Mesodermal cell (in vitro differentiated cells): ENCODE data around the gene PAOX.
"Not testable (repeated sequence)": the region's sequence is repeated elsewhere in the genome, so short reads cannot be mapped to it uniquely, and the experiment has no call there.

Experiments used
- H3K27ac ChIP-seq: 2 replicates; pipeline ENCODE4 v1.7.0; 2013; ENCODE audit warnings: mild to moderate bottlenecking, low read depth, low read length, moderate library complexity; ENCODE audit not compliant: severe bottlenecking
- H3K36me3 ChIP-seq: 2 replicates; pipeline ENCODE4 v1.7.1; 2013; ENCODE audit warnings: mild to moderate bottlenecking, low read length, moderate library complexity; ENCODE audit not compliant: control insufficient read depth, insufficient read depth
- H3K4me1 ChIP-seq: one replicate; pipeline ENCODE4 v1.7.1; 2013; ENCODE audit warnings: mild to moderate bottlenecking, low read length; ENCODE audit not compliant: insufficient read depth, control insufficient read depth, poor library complexity, severe bottlenecking
- H3K4me3 ChIP-seq: 2 replicates; pipeline ENCODE4 v1.7.0; 2013; ENCODE audit warnings: low read length, control low read depth, mild to moderate bottlenecking; ENCODE audit not compliant: insufficient read depth, poor library complexity, severe bottlenecking; ENCODE audit errors: extremely low read depth
- H3K9me3 ChIP-seq: 2 replicates; pipeline ENCODE4 v1.7.1; 2013; ENCODE audit warnings: mild to moderate bottlenecking, low read length, moderate library complexity; ENCODE audit not compliant: control insufficient read depth
- WGBS, 2 experiments: methylation state at CpG; one replicate each; pipeline ENCODE4 v1.1.5; 2013; ENCODE audit warnings: missing lambda C conversion rate in 2 of 2; ENCODE audit not compliant: insufficient coverage in 2 of 2; 5-methylcytosine and 5-hydroxymethylcytosine counted together

PAOX gene

DNA sequence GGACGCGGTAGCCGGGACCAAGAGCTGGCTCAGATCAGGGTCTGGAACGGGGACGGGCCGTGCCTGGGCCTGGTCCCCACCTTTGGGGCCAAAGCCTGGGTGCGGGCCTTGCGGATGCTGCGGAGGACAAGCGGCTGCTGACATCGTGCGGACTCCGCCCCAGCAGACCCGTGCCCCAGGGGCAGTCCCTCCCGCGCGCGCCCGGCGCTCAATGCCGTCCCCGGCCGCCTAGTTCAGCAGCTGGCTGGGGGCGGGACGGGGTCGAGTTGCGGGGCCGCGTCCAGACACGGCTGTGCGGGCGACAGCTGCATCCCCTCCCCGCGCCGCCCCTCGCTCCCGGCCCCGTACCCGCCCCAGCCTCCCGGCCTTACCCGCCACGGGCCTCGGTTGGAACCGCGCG is 45.0 kb downstream of the PAOX start:
- H3K4me3 ChIP-seq, H3K4me1 ChIP-seq, H3K9me3 ChIP-seq, H3K27ac ChIP-seq: not testable (repeated sequence)
- H3K36me3 ChIP-seq = peaks cover 17% of the 10 kb centered on the region
- WGBS, 2 experiments = no CpG with 5 or more reads among the region's 46 CpGs

DNA sequence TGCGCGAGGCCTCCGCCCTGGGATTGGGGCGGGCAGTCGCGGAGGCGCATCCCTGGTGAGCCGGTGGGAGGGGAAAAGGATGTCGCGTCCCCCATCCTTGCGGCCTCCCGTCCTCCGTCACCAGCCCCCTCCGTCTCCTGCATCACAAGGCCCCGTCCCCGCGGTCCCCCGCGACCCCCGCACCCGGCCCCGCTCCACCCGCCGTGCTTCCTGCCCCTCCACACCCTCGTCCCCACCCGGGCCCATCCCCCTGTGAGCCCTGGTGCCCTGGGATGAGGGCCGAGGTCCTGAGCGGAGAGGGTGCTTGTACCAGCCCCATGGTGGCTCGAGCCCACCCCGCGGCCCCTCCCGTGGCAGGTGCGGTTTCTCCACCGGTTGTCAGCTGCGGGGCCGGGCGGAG is 45.5 kb downstream of the PAOX start, which contains the start of gene SPRN:
SPRN (minus strand) TSS at position 25 of the 400 bp plus-strand sequence. CDS start 944 bp downstream, outside the sequence.
- H3K4me1 ChIP-seq, H3K4me3 ChIP-seq, H3K9me3 ChIP-seq, H3K27ac ChIP-seq: not testable (repeated sequence)
- WGBS, 2 experiments = no CpG with 5 or more reads among the region's 37 CpGs
- H3K36me3 ChIP-seq = peaks cover 12% of the 10 kb centered on the region

- H3K9me3 ChIP-seq, H3K4me3 ChIP-seq, H3K36me3 ChIP-seq, H3K4me1 ChIP-seq, H3K27ac ChIP-seq: not testable (repeated sequence)
- WGBS, 2 experiments = no CpG with 5 or more reads among the region's 4 CpGs
Observed at GRCh38 chr10:133429571-133429970, 50.5 kb downstream of the PAOX start.

GRCh38 chr10:133431888-133432613 is 53.0 kb downstream of the PAOX start:
- no CpG with 5 or more reads among the region's 9 CpGs for WGBS, 2 experiments
- not testable (repeated sequence) for H3K4me3 ChIP-seq, H3K27ac ChIP-seq, H3K9me3 ChIP-seq, H3K36me3 ChIP-seq, H3K4me1 ChIP-seq

DNA sequence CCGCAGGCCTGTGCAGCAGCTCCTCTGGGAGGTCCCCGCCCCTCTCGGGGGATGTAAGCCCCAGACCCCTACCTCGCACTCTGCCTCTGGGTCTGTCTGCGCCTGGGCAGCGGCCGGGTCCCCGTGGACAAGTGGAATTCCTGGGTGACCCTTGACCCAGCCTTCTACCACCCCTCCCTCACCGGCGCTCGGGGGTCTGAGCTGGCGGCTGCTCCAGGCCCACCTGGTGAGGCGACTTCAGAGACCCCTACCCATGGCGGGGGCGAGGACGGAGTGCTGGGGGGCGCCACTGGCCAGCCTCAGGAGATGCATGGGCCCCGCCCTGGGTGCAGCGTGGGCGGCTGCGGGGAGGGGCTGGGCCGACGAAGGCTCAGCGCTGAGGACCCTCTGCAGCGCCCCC is 53.7 kb downstream of the PAOX start:
- 100% methylated on average over 2 of the region's 25 CpGs; no CpG with 5 or more reads in 1 of the 2 experiments for WGBS, 2 experiments
- not testable (repeated sequence) for H3K27ac ChIP-seq, H3K9me3 ChIP-seq, H3K36me3 ChIP-seq, H3K4me3 ChIP-seq, H3K4me1 ChIP-seq

GRCh38 chr10:133438711-133439273 is 59.7 kb downstream of the PAOX start:
- no peaks in the 10 kb centered on the region for H3K36me3 ChIP-seq
- H3K4me1 ChIP-seq = no peaks in the 10 kb centered on the region
- 63 to 70% methylated on average over 8 of the region's 11 CpGs for WGBS, 2 experiments
- no peak overlapping the region for H3K27ac ChIP-seq
- no peak overlapping the region for H3K4me3 ChIP-seq
- peaks cover 28% of the 10 kb centered on the region for H3K9me3 ChIP-seq

GRCh38 chr10:133439517-133440461 is 60.7 kb downstream of the PAOX start:
- Histone ChIP-seq H3K4me1 (no peaks in the 10 kb centered on the region), H3K27ac (no peak overlapping the region), H3K9me3 (peaks cover 35% of the 10 kb centered on the region), H3K4me3 (no peak overlapping the region), H3K36me3 (no peaks in the 10 kb centered on the region)
- 77 to 82% methylated on average over 20 to 22 of the region's 25 CpGs for WGBS, 2 experiments

DNA sequence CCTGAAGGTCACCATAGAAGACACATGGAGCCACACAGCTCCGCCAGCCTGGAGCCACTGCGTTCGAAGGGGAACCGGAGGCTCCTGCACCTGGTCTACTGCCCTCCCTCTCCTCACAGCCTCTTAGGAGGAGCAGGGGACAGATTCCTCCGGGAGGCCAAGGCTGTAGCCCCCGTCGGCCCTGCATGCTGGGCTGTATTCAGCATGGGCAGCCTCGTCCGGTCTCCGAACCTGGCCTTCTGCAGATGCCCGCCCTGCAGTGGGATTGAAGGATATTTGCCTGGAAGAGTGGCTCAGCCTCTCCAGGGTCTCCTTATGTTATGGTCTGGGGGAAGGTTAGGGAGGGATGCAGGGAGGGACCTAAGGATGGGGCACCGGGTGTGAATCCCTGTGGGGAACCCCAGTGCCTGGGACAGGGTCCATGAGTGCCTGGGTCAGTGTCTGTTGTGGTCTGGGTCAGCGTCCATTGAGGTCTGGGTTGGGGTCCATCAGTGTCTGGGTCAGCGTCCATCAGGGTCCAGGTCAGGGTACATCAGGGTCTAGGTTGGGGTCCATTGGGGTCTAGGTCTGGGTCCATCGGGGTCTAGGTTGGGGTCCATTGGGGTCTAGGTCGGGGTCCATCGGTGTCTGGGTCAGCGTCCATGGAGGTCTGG is 61.7 kb downstream of the PAOX start:
- Histone ChIP-seq H3K27ac (no peak overlapping the region), H3K4me3 (no peak overlapping the region), H3K4me1 (no peaks in the 10 kb centered on the region), H3K36me3 (no peaks in the 10 kb centered on the region), H3K9me3 (peaks cover 39% of the 10 kb centered on the region)
- WGBS, 2 experiments = 83 to 88% methylated on average over 9 to 14 of the region's 18 CpGs
